ENCODE data around the gene PLA2G2F.
A peak's percentile ranks its signal among the peaks of the same experiment; 100 is the strongest.

PLA2G2F gene

GRCh38 chr1:20138961-20139550 lies at the start of gene PLA2G2F:
Gene PLA2G2F (plus strand): TSS chr1:20139323. CDS start chr1:20139428, 105 bp downstream.
- DNase-seq (ENCODE audit: low read depth, low spot score), result no peak

GRCh38 chr1:20089328-20090077 lies 49.6 kb upstream of the PLA2G2F start:
- DNase-seq (ENCODE audit: low read depth, low spot score), result peak; percentile 21

- DNase-seq (ENCODE audit: low read depth, low spot score), result no peak
These were observed 49.0 kb upstream of the PLA2G2F start for GRCh38 chr1:20090119-20090518.

GRCh38 chr1:20090641-20091040 lies 48.5 kb upstream of the PLA2G2F start:
- no peak for DNase-seq (ENCODE audit: low read depth, low spot score)

DNA sequence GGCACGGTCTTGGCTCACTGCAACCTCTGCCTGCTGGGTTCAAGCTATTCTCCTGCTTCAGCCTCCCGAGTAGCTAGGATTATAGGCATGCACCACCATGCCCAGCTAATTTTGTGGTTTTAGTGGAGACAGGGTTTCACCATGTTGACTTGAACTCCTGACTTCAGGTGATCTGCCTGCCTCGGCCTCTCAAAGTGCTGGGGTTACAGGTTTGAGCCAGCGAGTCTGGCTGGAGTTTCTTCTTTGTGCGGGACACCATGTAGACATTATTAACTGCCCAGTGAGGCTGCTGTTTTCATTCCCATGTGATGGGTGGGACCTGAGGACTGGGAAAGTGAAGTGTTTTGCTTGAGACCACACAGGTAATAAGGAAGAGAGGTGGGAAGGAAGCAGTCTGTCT lies 45.8 kb upstream of the PLA2G2F start:
- no peak for DNase-seq (ENCODE audit: low read depth, low spot score)

DNA sequence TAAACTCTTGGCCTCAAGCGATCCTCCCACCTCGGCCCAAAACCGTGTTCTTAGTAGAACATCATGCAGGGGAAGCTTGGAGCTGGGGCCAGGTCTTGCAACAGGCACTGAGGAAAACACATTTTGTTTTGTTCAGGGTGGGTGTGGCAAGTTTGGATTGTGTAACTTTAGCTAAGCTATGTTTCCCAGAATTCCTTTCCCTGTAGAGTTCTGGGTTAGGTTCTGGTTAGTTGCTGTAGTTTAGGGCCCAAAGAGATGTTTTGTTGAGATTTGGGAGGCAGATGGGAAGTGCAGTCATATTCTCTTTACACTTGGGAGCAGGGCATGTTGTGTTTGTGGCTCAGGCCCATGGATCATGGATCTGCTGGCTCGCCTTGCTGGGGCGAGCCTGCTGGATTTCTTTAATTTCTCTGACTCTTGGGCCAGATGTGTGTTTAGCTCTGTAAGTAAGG lies 45.2 kb upstream of the PLA2G2F start:
- DNase-seq (ENCODE audit: low read depth, low spot score), result no peak

GRCh38 chr1:20095564-20096434 lies 43.3 kb upstream of the PLA2G2F start:
- DNase-seq (ENCODE audit: low read depth, low spot score), result no peak

GRCh38 chr1:20096840-20097447 lies 42.2 kb upstream of the PLA2G2F start:
- DNase-seq (ENCODE audit: low read depth, low spot score), result no peak

GRCh38 chr1:20099533-20099932 lies 39.6 kb upstream of the PLA2G2F start:
- no peak for DNase-seq (ENCODE audit: low read depth, low spot score)

DNA sequence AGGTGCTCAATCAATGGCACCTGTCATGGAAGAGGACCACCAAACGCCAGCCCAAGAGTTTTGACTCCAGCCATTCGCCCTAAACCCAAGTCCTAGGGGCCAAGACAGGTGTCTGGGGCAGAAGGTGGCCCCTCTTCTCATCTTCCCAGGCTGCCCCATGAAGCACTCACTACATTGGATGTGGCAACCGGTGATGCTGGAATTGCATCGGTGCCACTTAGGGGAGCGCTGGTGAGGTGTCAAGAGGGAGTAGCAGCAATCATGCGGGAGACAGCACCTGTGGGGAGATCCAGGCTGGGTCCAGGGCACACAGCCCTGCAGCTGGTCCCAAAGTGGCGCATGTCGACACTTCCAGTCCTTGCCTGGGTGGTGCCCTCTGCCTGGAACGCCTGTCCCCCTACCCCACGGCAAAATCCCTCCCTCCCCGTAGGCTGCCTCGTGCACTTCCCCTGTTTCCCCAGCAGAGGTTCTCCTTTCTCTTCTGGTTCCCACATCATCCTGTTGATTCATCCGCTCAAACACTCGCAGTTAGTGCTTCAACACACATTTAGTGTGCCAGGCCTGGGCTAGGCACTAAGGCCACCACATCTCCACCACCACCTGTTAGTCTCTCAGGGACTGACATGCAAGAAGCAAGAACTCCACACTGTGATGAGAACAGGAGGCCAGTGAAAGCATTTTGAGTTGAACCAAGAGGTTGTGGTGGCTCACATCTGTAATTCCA lies 38.3 kb upstream of the PLA2G2F start:
- peak; percentile 77 for DNase-seq (ENCODE audit: low read depth, low spot score)

DNA sequence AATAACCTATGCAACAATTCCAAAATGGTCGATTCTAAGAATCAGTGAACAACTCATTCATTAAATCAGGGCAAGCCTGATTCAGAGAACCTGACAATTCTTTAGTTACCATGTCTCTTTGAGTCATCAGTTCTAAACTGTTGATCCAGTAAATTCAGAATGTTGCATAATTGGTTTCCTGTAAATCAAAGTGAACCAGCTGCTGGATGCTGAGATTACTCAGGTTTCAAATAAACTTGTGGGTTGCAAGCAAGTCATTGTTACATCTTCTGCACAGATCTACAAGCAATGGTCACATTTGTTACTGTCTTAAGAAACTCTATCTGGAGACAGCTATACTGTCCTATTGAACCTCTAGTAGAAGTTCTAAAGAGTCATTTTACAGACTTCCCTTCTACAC lies 36.2 kb upstream of the PLA2G2F start:
- DNase-seq (ENCODE audit: low read depth, low spot score), result no peak

DNA sequence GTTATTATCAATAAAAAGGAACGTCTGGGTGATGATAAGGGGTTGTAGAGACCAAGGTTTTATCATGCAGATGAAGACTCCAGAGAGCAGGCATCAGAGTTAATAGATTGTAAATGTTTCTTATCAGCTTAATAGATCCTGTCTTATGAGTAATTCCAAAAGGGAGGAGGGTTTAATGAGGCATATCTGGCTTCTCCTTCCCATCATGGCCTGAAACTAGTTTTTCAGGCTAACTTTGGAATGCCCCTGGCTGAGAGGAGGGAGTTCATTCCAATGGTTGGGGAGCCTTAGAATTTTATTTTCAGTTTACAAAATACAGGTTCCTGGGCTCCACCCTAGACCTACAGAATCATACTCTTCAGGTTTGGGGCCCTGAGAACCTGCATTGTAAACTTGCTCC lies 33.3 kb upstream of the PLA2G2F start:
- DNase-seq (ENCODE audit: low read depth, low spot score), result no peak

- DNase-seq (ENCODE audit: low read depth, low spot score), result no peak
These were observed 31.8 kb upstream of the PLA2G2F start for GRCh38 chr1:20107351-20107750.

DNA sequence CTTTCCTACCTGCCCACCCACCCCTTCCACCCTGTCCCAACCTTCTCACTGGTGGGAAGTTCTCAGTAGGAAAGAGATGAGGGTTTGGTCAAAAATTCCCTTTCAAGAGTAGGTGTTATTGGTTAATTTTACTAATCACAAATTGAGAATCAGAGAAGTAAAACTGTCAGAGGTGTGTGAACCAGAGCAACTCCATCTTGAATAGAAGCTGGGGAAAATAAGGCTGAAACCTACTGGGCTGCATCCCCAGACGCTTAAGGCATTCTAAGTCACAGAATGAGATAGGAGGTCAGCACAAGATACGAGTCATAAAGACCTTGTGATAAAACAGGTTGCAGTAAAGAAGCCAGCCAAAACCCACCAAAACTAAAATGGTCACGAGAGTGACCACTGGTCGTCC lies 31.3 kb upstream of the PLA2G2F start:
- DNase-seq (ENCODE audit: low read depth, low spot score), result no peak

GRCh38 chr1:20108366-20109123 lies 30.6 kb upstream of the PLA2G2F start:
- no peak for DNase-seq (ENCODE audit: low read depth, low spot score)

GRCh38 chr1:20109223-20109856 lies 29.8 kb upstream of the PLA2G2F start:
- no peak for DNase-seq (ENCODE audit: low read depth, low spot score)

- peak; percentile 17 for DNase-seq (ENCODE audit: low read depth, low spot score)
These were observed 28.4 kb upstream of the PLA2G2F start for GRCh38 chr1:20110679-20111078.

GRCh38 chr1:20111452-20111851 lies 27.7 kb upstream of the PLA2G2F start:
- no peak for DNase-seq (ENCODE audit: low read depth, low spot score)

DNA sequence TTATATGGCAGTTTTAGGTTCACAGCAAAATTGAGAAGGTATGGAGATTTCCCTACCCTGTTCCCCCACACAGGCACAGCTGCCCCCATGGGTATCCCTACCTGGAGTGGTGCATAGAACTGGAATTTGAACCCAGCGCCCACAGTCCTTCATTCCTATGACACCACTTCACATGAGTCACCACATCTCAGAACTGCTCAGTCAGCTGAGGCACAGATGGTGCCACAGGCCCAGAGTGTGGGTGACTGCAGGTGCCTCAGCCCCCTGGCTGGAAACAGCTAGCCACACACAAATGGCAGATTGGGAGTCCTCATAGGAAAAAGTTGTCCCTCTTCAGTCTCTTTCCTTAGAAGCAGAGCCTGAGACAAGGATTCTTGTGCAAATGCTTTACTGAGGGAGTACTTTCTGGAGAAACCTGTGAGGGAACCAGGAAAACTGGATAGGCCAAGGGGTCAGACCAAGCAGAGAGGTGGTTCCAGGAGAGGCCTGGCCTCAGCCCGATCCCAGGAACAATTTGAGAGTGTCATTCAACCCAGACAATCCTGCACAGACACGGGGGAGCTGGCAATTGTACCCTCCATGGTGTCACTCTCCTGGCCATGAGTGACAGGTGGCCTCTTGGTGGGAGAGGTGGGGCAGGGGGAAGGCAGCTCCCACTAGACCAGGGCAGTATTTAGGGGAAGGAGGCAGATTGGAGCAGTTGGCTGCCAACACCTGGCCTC lies 26.7 kb upstream of the PLA2G2F start:
- no peak for DNase-seq (ENCODE audit: low read depth, low spot score)

All from ELF-1 (cell line).